HG03097 (cell line): Measurements from ENCODE around the gene DNAJA3.

Experiments
- ATAC-seq: cut with Tn5 transposase; IDR thresholded peaks from one replicate; pipeline ENCODE4 v1.9.1; 2021; ENCODE audit not compliant: unreplicated experiment, low FRiP score

DNAJA3 gene

GRCh38 chr16:4404247-4404966, 21.3 kb upstream of the DNAJA3 start:
- no peak for ATAC-seq

- ATAC-seq = no peak
These were observed 20.5 kb upstream of the DNAJA3 start for GRCh38 chr16:4404967-4405696.

- no peak for ATAC-seq
These were observed 17.9 kb upstream of the DNAJA3 start for GRCh38 chr16:4407543-4408322.

- no peak for ATAC-seq
These were observed 17.4 kb upstream of the DNAJA3 start for GRCh38 chr16:4408323-4408690.

- no peak for ATAC-seq
These were observed 16.4 kb upstream of the DNAJA3 start for GRCh38 chr16:4409081-4409932.

- no peak for ATAC-seq
These were observed 15.2 kb upstream of the DNAJA3 start for GRCh38 chr16:4410335-4411075.

GRCh38 chr16:4411684-4412083, 14.0 kb upstream of the DNAJA3 start:
- ATAC-seq = no peak

- no peak for ATAC-seq
These were observed 13.5 kb upstream of the DNAJA3 start for GRCh38 chr16:4412159-4412558.

- no peak for ATAC-seq
These were observed 12.8 kb upstream of the DNAJA3 start for GRCh38 chr16:4412854-4413253.

- peak; percentile 49 for ATAC-seq
These were observed 11.3 kb upstream of the DNAJA3 start for GRCh38 chr16:4414187-4414917.

- no peak for ATAC-seq
These were observed 10.0 kb upstream of the DNAJA3 start for GRCh38 chr16:4415538-4416199.

- ATAC-seq = peak; percentile 52
These were observed 9.3 kb upstream of the DNAJA3 start, which contains the start of gene CORO7 for GRCh38 chr16:4416200-4417032. TSS of gene CORO7 (minus strand) at chr16:4416596. CDS start at chr16:4416518, 78 bp downstream.

- ATAC-seq = no peak
These were observed 6.2 kb upstream of the DNAJA3 start for GRCh38 chr16:4419402-4419959.

- ATAC-seq = no peak
These were observed 5.1 kb upstream of the DNAJA3 start for GRCh38 chr16:4420505-4421105.

GRCh38 chr16:4426021-4426684, 485 bp downstream of the DNAJA3 start:
- peak; percentile 31 for ATAC-seq

GRCh38 chr16:4426722-4427372, 1.2 kb downstream of the DNAJA3 start:
- no peak for ATAC-seq
